Neural progenitor cell (in vitro differentiated cells): Measurements from ENCODE around the gene CBL. TPM values are rescaled to one million over a fixed set of nuclear protein-coding genes. Genes with fewer than 3 reads are reported as not detected.

Experiments used
- DNase-seq: peaks from one replicate; pipeline ENCODE4 v3.0.0-alpha.2; 2016; ENCODE audit warnings: low spot score
- H2AFZ ChIP-seq: fragments of 200-600 bp; sonication (generic); replicated peaks from 2 replicates; pipeline ENCODE4 v1.6.1; 2016; ENCODE audit warnings: antibody characterized with exemption
- H3F3A ChIP-seq: fragments of 200-600 bp; sonication (generic); 2 replicates; pipeline ENCODE4 v1.6.1; 2016; ENCODE audit warnings: antibody characterized with exemption, low read depth
- H3K27ac ChIP-seq: fragments of 200-600 bp; sonication (generic); 2 replicates; pipeline ENCODE4 v1.5.1; 2016; ENCODE audit warnings: mild to moderate bottlenecking
- H3K27me3 ChIP-seq: fragments of 200-600 bp; sonication (generic); 2 replicates; pipeline ENCODE4 v1.6.1; 2016; ENCODE audit warnings: mild to moderate bottlenecking, moderate library complexity
- H3K36me3 ChIP-seq: fragments of 200-600 bp; sonication (generic); 2 replicates; pipeline ENCODE4 v1.5.1; 2016
- H3K4me1 ChIP-seq: fragments of 200-600 bp; sonication (generic); 2 replicates; pipeline ENCODE4 v1.6.1; 2016; ENCODE audit warnings: mixed run types
- H3K4me2 ChIP-seq: fragments of 200-600 bp; sonication (generic); 2 replicates; pipeline ENCODE4 v1.6.1; 2016
- H3K4me3 ChIP-seq: fragments of 200-600 bp; sonication (generic); 2 replicates; pipeline ENCODE4 v1.5.1; 2016
- H3K79me2 ChIP-seq: fragments of 200-600 bp; sonication (generic); 2 replicates; pipeline ENCODE4 v1.6.1; 2016; ENCODE audit warnings: low read depth
- H3K9ac ChIP-seq: fragments of 200-600 bp; sonication (generic); 2 replicates; pipeline ENCODE4 v1.6.1; 2016
- H3K9me3 ChIP-seq: fragments of 200-600 bp; sonication (generic); 2 replicates; pipeline ENCODE4 v1.5.1; 2016; ENCODE audit warnings: low read depth
- H4K20me1 ChIP-seq: fragments of 200-600 bp; sonication (generic); 2 replicates; pipeline ENCODE4 v1.6.1; 2016; ENCODE audit warnings: low read depth
- H3K27ac Mint-ChIP-seq: 3 replicates; pipeline ENCODE4 v1.8.0; 2021; ENCODE audit warnings: mixed read lengths
- H3K27me3 Mint-ChIP-seq: 2 replicates; pipeline ENCODE4 v1.8.0; 2022; ENCODE audit warnings: low read depth, mild to moderate bottlenecking, inconsistent platforms, moderate library complexity, mixed read lengths; ENCODE audit not compliant: insufficient read depth
- H3K36me3 Mint-ChIP-seq: 3 replicates; pipeline ENCODE4 v1.8.0; 2021; ENCODE audit warnings: mixed read lengths
- H3K4me1 Mint-ChIP-seq: 3 replicates; pipeline ENCODE4 v1.8.0; 2021; ENCODE audit warnings: mixed read lengths
- H3K4me3 Mint-ChIP-seq: 3 replicates; pipeline ENCODE4 v1.8.0; 2021; ENCODE audit warnings: mild to moderate bottlenecking, moderate library complexity, mixed read lengths
- H3K9me3 Mint-ChIP-seq: 3 replicates; pipeline ENCODE4 v1.8.0; 2020; ENCODE audit warnings: mixed read lengths
- EZH2 ChIP-seq: fragments of 200-600 bp; sonication (generic); IDR thresholded peaks from 2 replicates; pipeline ENCODE4 v1.6.1; 2017; ENCODE audit warnings: antibody characterized with exemption, mild to moderate bottlenecking, moderate library complexity
- EZH2phosphoT487 ChIP-seq: fragments of 200-600 bp; sonication (generic); IDR thresholded peaks from 2 replicates; pipeline ENCODE4 v1.6.1; 2017; ENCODE audit warnings: antibody characterized with exemption
- total RNA-seq: library from RNA; depleted of rRNA; stranded (reverse); fragments of >200 nt; gene quantifications from 2 replicates; pipeline ENCODE4 v1.2.3, GENCODE V29; 2015; ENCODE audit warnings: low replicate concordance
- TF ChIP-seq, protein P1 (sequence below): fragments of 200-600 bp; sonication (generic); IDR thresholded peaks from 2 replicates; pipeline ENCODE4 v1.5.1; 2017; ENCODE audit warnings: antibody characterized with exemption, mild to moderate bottlenecking

The CBL gene
- total RNA-seq, 1 donor from 2014 or later = 20.7 TPM

DNA sequence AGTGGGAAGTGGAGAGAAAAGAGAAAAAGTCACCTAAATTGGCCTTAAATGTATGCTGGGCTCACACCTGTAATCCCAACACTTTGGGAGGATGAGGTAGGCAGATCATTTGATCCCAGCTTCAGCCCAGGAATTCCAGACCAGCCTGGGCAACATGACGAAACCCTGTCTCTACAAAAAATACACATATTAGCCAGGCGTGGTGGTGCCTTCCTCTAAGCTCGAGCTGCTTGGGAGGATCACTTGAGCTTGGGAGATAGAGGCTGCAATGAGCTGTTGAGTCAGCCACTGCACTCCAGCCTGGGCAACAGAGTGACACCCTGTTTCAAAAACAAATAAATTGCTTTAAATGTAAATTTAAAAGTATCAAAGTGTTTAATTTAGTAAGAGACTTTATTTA lies 3.9 kb downstream of the CBL start:
- Histone ChIP-seq H3K4me2 (no peak overlapping the region), H3K9ac (no peak overlapping the region), H3K4me3 (no peak overlapping the region), H3K27ac (no peak overlapping the region), H3K4me1 (peaks cover 10% of the 10 kb centered on the region), H3F3A (peaks cover 16% of the 10 kb centered on the region), H3K27me3 (no peaks in the 10 kb centered on the region), H2AFZ (no peak overlapping the region), H4K20me1 (peaks cover 40% of the 10 kb centered on the region), H3K36me3 (no peaks in the 10 kb centered on the region), H3K9me3 (no peaks in the 10 kb centered on the region), H3K79me2 (peaks cover 82% of the 10 kb centered on the region)
- Mint-ChIP-seq H3K36me3 (peaks cover 1% of the 10 kb centered on the region), H3K27ac (no peak overlapping the region), H3K27me3 (peaks cover 6% of the 10 kb centered on the region), H3K4me1 (peaks cover 25% of the 10 kb centered on the region), H3K9me3 (no peaks in the 10 kb centered on the region), H3K4me3 (no peak overlapping the region)
- DNase-seq = no peak
- TF ChIP-seq EZH2phosphoT487 = no peak
- TF ChIP-seq EZH2 = no peak
- TF ChIP-seq, protein P1, sequence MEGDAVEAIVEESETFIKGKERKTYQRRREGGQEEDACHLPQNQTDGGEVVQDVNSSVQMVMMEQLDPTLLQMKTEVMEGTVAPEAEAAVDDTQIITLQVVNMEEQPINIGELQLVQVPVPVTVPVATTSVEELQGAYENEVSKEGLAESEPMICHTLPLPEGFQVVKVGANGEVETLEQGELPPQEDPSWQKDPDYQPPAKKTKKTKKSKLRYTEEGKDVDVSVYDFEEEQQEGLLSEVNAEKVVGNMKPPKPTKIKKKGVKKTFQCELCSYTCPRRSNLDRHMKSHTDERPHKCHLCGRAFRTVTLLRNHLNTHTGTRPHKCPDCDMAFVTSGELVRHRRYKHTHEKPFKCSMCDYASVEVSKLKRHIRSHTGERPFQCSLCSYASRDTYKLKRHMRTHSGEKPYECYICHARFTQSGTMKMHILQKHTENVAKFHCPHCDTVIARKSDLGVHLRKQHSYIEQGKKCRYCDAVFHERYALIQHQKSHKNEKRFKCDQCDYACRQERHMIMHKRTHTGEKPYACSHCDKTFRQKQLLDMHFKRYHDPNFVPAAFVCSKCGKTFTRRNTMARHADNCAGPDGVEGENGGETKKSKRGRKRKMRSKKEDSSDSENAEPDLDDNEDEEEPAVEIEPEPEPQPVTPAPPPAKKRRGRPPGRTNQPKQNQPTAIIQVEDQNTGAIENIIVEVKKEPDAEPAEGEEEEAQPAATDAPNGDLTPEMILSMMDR = no peak

DNA sequence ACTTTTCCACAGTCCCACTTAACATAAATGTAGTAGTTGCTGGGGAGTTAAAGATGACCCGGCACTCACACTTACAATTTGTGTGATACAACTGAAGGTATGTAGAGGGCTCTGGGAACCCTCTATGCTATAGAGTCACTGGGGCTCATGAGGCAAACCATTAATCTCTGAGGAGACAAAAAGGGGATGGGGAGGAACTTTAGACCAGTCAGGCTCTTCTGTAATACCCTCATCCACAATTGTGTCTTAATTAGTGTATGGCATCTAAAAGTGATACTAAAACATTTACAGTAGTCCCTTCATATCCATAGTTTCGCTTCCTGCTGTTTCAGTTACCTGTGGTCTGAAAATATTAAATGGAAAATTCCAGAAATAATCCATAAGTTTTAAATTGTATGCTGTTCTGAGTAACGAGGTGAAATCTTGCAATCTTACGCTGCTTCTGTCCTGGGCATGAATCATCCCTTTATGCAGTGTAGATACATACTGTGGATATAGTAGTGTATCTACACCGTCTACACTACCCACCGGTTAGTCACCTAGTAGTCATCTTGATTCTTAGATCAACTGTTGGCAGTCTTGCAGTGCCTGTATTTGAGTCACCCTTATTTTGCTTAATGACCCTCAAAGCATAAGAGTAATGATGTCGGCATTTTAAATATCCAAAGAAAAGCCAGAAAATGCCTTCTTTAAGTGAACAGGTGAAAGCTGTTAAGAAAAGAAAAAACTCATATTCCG lies 12.2 kb downstream of the CBL start:
- H3K27ac Mint-ChIP-seq = no peak overlapping the region
- H3K9me3 Mint-ChIP-seq = peaks cover 3% of the 10 kb centered on the region
- Histone ChIP-seq H3K4me3 (no peak overlapping the region), H3K9me3 (no peaks in the 10 kb centered on the region), H3K79me2 (peaks cover 88% of the 10 kb centered on the region), H4K20me1 (peaks cover 4% of the 10 kb centered on the region), H2AFZ (no peak overlapping the region), H3K4me2 (no peak overlapping the region), H3K27ac (no peak overlapping the region), H3K9ac (no peak overlapping the region), H3K36me3 (no peaks in the 10 kb centered on the region), H3K27me3 (no peaks in the 10 kb centered on the region), H3F3A (no peaks in the 10 kb centered on the region), H3K4me1 (no peaks in the 10 kb centered on the region)
- no peak for DNase-seq
- H3K27me3 Mint-ChIP-seq = peaks cover 3% of the 10 kb centered on the region
- H3K36me3 Mint-ChIP-seq = peaks cover 2% of the 10 kb centered on the region
- no peak overlapping the region for H3K4me3 Mint-ChIP-seq
- TF ChIP-seq, protein P1 = no peak
- TF ChIP-seq EZH2phosphoT487 = no peak
- H3K4me1 Mint-ChIP-seq = peaks cover 6% of the 10 kb centered on the region

DNA sequence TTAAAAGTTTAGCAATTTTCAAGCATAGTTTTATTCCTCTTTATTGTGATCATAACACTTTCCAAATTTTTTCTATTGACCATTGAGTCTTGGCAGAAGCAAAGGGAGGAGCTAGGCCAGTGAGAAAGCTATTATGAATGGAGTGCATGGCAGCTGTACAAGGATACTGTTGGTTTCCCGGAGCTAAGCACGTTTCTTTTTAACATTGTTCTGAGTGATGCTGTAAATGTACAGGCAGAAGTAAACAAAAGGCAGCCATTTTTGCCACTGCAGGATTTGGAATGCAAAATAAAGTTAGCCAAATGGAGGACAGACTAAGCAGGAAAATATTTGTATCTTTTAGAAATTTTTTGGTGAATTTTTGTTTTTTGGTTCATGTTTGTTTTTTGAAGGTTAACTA lies 16.2 kb downstream of the CBL start:
- no peaks in the 10 kb centered on the region for H4K20me1 ChIP-seq
- H3K4me2 ChIP-seq = no peak overlapping the region

More for the DNA sequence above, 16.2 kb downstream of the CBL start:
- Histone ChIP-seq H3K27me3 (no peaks in the 10 kb centered on the region), H3K27ac (no peak overlapping the region), H3K9ac (no peak overlapping the region), H3F3A (no peaks in the 10 kb centered on the region), H3K36me3 (no peaks in the 10 kb centered on the region), H2AFZ (no peak overlapping the region), H3K9me3 (no peaks in the 10 kb centered on the region), H3K4me1 (no peaks in the 10 kb centered on the region), H3K79me2 (peaks cover 88% of the 10 kb centered on the region), H3K4me3 (no peak overlapping the region)
- Mint-ChIP-seq H3K27ac (peak overlapping the region; percentile 12), H3K27me3 (peaks cover 3% of the 10 kb centered on the region), H3K36me3 (peaks cover 11% of the 10 kb centered on the region), H3K4me1 (peaks cover 9% of the 10 kb centered on the region), H3K4me3 (no peak overlapping the region), H3K9me3 (peaks cover 3% of the 10 kb centered on the region)
- DNase-seq = no peak
- TF ChIP-seq, protein P1 = no peak
- TF ChIP-seq EZH2phosphoT487 (no peak), EZH2 (no peak)
